Measurements from ENCODE around the gene E2F6. TPM values are rescaled to one million over a fixed set of nuclear protein-coding genes. Genes with fewer than 3 reads are reported as not detected.
A peak's percentile ranks its signal among the peaks of the same experiment; 100 is the strongest.

E2F6 gene
- total RNA-seq, 1 experiment from 2014 or later = 16.6 TPM

GRCh38 chr2:11458753-11459152, 7.2 kb downstream of the E2F6 start:
- DNase-seq (ENCODE audit: low read depth) = no peak

GRCh38 chr2:11457935-11458334, 8.0 kb downstream of the E2F6 start:
- no peak for DNase-seq (ENCODE audit: low read depth)

- no peak for DNase-seq (ENCODE audit: low read depth)
These were observed 9.7 kb downstream of the E2F6 start for GRCh38 chr2:11456251-11456650.

DNA sequence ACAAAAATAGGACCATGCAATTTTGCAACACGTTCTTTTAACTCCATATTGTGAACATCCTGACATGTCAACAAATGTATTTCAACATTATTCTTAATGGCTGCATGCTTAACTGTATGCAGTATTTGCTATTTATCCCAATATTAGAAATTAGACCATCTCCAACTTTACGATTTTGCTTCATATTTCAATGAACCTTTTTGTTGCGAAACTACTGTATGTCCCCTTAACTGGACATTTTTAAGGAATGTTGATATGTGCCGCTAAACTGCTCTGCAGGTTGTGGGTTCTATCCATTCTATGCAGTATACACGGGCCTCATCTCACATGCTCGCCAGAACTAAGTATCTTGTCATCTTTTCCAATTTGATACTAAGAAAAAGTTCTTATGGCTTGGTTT, 11.1 kb downstream of the E2F6 start:
- DNase-seq (ENCODE audit: low read depth) = no peak

- DNase-seq (ENCODE audit: low read depth) = no peak
These were observed 15.2 kb downstream of the E2F6 start for GRCh38 chr2:11450791-11451190.

DNA sequence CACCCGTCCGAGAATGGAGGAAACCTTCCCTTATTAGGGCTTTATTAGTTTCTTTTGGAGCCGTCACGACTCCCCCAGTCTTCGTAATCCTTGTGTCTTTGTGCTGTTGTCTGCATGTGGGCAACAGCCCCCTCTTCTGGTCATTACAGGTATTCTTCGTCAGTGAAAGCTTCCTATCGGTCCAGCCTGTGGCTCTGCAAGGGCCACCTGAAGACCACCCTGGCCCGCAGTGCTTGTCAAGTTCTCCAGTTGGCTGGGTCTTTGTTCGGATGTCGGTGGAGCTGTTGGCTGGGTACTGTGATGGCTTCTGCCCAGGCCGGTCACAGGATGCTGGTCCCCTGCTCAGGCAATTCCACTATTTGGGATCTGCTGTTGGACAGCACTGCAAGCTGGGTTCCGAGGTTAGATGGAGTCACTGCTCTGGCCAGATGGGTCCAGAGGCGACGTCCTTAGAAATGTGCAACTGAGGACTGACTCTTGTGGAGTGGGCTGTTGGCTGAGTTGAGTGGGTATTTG, 19.2 kb downstream of the E2F6 start:
- peak; percentile 36 for DNase-seq (ENCODE audit: low read depth)

- no peak for DNase-seq (ENCODE audit: low read depth)
These were observed 21.2 kb downstream of the E2F6 start for GRCh38 chr2:11444737-11445136.

DNA sequence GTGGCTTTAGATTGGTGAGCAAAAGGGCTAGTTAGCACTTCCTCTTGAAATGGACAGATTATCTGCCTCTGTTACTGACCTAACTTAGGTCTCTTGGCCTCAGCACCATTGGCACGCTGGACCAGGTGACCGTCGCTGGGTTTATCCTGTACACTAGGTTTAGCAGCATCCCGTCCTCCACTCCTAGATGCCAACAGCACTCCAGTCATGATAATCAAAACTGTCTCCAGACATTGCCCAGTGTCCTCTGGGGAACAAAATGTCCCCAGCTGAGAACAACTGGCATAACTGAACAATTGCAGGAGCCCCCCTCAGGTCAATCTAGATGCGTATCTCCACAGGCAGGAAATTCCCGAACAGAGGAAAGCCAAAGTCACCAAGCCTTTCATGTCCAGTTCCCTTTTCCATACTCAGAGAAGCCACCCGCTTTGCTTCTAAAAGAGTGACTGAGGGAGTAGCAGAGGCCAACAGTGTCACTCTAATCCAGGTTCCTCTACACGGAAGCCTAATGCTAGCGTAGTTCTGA, 27.3 kb downstream of the E2F6 start:
- DNase-seq (ENCODE audit: low read depth) = no peak

GRCh38 chr2:11437602-11438001, 28.4 kb downstream of the E2F6 start:
- DNase-seq (ENCODE audit: low read depth) = no peak

- no peak for DNase-seq (ENCODE audit: low read depth)
These were observed 30.9 kb downstream of the E2F6 start for GRCh38 chr2:11435036-11435435.

DNA sequence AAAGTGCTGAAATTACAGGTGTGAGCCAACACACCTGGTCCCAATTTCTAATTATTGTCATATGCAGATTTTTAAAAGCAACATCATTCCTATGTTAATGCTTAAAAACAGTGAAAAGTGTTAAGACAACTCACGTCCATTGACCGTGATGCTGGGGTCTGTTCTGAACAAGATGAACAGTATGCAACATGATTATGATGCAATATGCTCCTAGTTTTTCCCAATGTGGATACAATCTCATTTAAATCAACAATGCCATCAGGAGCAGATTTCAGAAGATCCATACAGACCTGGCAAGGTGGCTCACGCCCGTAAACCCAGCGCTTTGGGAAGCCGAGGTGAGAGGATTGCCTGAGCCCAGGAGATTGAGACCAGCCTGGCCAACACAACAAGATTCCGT, 31.5 kb downstream of the E2F6 start:
- DNase-seq (ENCODE audit: low read depth) = no peak

- DNase-seq (ENCODE audit: low read depth) = no peak
These were observed 32.1 kb downstream of the E2F6 start for GRCh38 chr2:11433822-11434221.

- DNase-seq (ENCODE audit: low read depth) = no peak
These were observed 35.2 kb downstream of the E2F6 start for GRCh38 chr2:11430729-11431128.

GRCh38 chr2:11427224-11427623, 38.7 kb downstream of the E2F6 start:
- no peak for DNase-seq (ENCODE audit: low read depth)

- no peak for DNase-seq (ENCODE audit: low read depth)
These were observed 43.0 kb downstream of the E2F6 start for GRCh38 chr2:11422901-11423435.

- no peak for DNase-seq (ENCODE audit: low read depth)
These were observed 43.5 kb downstream of the E2F6 start for GRCh38 chr2:11422491-11422865.

- no peak for DNase-seq (ENCODE audit: low read depth)
These were observed 44.0 kb downstream of the E2F6 start for GRCh38 chr2:11421863-11422490.

DNA sequence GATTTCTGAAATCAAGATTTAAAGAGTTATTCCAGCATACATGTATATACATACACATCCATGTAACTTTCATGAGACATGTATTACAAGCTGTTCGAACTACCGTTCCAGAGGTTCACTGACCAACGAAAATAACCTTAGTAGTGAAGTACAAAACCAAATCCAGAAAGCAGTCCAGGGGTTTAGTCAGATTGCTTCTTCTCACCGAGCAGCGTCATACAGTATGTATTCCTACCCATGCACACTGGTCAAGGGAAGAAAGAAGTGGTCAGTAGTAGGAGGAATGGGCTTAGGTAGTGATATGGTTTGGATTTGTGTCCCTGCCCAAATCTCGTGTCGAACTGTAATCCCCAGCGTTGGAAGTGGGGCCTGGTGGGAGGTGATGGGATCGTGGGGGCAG, 45.3 kb downstream of the E2F6 start:
- DNase-seq (ENCODE audit: low read depth) = no peak

DNA sequence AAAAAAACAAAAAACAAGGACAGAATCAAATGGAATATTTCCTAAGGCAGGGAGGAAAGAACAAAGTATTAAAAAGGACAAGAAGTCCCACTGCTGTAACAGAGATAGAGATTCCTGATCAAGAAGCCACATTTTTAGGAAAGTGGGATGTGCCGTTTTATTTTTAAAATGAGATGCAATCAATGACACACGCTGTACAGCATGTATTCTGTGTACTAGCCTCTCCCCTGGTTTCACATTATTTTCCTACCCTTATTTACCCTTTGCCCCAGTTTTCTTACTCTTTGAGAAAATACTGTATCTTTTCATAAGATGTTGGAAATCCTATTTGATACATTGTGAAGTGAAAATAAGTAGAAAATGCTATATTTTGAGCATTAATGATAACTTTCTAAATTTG, 45.8 kb downstream of the E2F6 start:
- DNase-seq (ENCODE audit: low read depth) = no peak

DNA sequence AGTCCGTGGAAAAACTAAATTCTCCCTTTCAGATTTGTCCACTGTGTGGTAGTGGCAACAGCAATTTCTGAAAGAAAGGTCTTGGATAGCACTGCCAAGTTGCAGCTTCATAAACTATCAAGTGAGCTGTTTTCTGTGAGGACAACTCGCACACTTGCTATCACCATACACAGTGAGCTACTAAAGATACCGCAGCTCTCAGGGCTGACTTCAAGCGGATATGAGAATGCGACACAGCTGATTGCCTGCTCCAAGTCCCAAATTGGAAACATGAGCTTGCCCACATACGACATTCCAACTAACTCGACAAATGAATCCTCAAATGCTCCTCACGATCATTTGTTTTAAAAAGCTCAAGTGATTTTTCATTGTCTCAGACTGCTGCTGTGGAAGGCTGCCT, 46.2 kb downstream of the E2F6 start:
- no peak for DNase-seq (ENCODE audit: low read depth)

DNA sequence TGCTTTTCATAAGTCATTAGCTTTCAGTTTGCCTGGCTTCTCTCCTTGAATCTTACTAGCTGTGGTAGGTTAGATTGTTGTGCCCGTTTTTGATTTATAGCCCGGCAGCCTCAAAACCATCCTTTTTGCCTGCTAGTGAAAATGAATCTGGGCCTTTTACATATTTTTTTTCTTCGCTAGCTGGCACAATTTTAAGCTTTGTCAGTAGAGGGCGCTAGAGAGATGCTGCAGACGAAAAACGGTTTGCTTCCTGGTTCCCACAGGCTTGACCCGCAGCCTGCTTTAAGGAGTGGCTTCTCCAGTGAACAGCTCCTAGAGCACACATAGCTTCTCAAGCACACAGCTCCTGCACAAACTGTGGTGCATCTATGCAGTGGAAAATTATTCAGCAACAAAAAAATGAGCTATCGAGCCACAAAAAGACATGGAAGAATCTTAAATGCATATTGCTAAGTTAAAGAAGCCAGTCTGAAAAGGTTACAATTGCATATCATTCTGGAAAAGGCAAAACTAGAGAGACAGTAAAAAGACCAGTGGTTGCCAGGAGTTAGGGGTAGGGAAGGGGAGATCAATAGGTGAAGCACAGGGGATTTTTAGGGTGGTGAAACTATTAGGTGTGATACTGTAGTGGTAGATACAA, 47.9 kb downstream of the E2F6 start:
- DNase-seq (ENCODE audit: low read depth) = no peak

DNA sequence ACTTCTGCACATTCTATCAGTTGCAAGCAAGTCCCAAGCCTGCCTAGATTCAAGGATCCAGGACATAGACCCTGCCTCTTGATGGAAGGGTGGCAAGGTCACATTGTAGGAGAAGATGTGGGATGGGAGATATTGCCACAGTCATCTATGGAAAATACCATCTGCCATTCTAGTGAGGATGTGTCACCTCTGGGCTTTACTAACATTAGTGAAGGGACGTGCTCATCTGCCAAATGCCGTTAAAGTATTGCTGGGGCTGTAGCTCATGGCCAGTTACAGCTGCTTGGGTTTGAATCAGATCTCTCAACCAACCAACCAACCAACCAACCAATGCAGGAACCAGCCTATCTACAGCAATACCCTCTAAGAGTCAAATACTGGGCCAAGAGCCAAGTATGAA, 49.0 kb downstream of the E2F6 start:
- DNase-seq (ENCODE audit: low read depth) = no peak

- DNase-seq (ENCODE audit: low read depth) = no peak
These were observed 49.8 kb downstream of the E2F6 start for GRCh38 chr2:11416186-11416585.

All from M059J (cell line).